Lung (tissue), 12 donors: Measurements from ENCODE around the gene ANO1. TPM values are rescaled to one million over a fixed set of nuclear protein-coding genes. Genes with fewer than 3 reads are reported as not detected.
"Not testable (repeated sequence)": the region's sequence is repeated elsewhere in the genome, so short reads cannot be mapped to it uniquely, and the experiment has no call there.

Experiments used
- ATAC-seq: fragments of 200-7000 bp; cut with Tn5 transposase; one replicate; pipeline ENCODE4 v1.9.1; 2020; ENCODE audit warnings: moderate number of reproducible peaks; ENCODE audit not compliant: insufficient read depth, low FRiP score
- DNase-seq, 3 donors: peaks; one replicate each; pipeline ENCODE4 v3.0.0-alpha.2; 2013 to 2017
- H3K27ac ChIP-seq, 2 donors: one replicate each; pipeline ENCODE4 v1.5.1; 2013; ENCODE audit warnings: mild to moderate bottlenecking in 2 of 2, moderate library complexity in 2 of 2, control low read depth in 1 of 2, inconsistent platforms in 1 of 2, low read depth in 1 of 2, low read length in 1 of 2
- H3K27me3 ChIP-seq, 3 donors: one replicate each; pipeline ENCODE4 v1.5.1; 2013; ENCODE audit warnings: low read length in 2 of 3; ENCODE audit not compliant: control insufficient read depth in 3 of 3, insufficient read depth in 3 of 3
- H3K36me3 ChIP-seq, 4 donors: one replicate each; pipeline ENCODE4 v1.5.1; 2013; ENCODE audit warnings: low read length in 4 of 4, mild to moderate bottlenecking in 1 of 4, moderate library complexity in 1 of 4; ENCODE audit not compliant: control insufficient read depth in 4 of 4, insufficient read depth in 4 of 4
- H3K4me1 ChIP-seq, 5 donors: one replicate each; pipeline ENCODE4 v1.5.1; 2013; ENCODE audit warnings: low read length in 5 of 5, mild to moderate bottlenecking in 2 of 5, moderate library complexity in 1 of 5; ENCODE audit not compliant: control insufficient read depth in 5 of 5, insufficient read depth in 5 of 5
- H3K4me3 ChIP-seq: one replicate; pipeline ENCODE4 v1.5.1; 2013; ENCODE audit warnings: mild to moderate bottlenecking, control low read depth, moderate library complexity
- H3K9ac ChIP-seq, 2 donors: one replicate each; pipeline ENCODE4 v1.5.1; 2013; ENCODE audit warnings: low read length in 2 of 2, control low read depth in 1 of 2; ENCODE audit not compliant: insufficient read depth in 1 of 2
- H3K9me3 ChIP-seq, 4 donors: one replicate each; pipeline ENCODE4 v1.5.1; 2013; ENCODE audit warnings: low read length in 3 of 4, mild to moderate bottlenecking in 1 of 4, moderate library complexity in 1 of 4; ENCODE audit not compliant: control insufficient read depth in 4 of 4, insufficient read depth in 3 of 4
- WGBS, 2 donors: extraction: QIAGEN DNeasy Blood & Tissue Kit; methylation state at CpG; one replicate each; pipeline ENCODE4 v1.1.7; 2013; 5-methylcytosine and 5-hydroxymethylcytosine counted together
- polyA plus RNA-seq, 2 donors: library from polyadenylated mRNA; stranded (reverse); fragments of 200-250 nt; gene quantifications; one replicate each; pipeline ENCODE4 v1.2.1, GENCODE V29; 2013
- total RNA-seq, 2 donors: library from RNA; depleted of rRNA in 1 of 2; stranded (reverse); fragments of >200 nt in 1 of 2; gene quantifications; one replicate each; pipeline ENCODE4 v1.2.1, GENCODE V29; 2014 to 2021
- TF ChIP-seq, protein P1 (sequence below): IDR thresholded peaks from 2 replicates; pipeline ENCODE4 v1.5.1; 2012; ENCODE audit warnings: mild to moderate bottlenecking; ENCODE audit errors: control extremely low read depth, extremely low read depth
- donor health status: control.
- donor health status: control.
- donor health status: Bipolar disorder and iron deficiency.
- donor health status: healthy.
- donor health status: DM: yes; HTN: yes; CAD: no.

Gene ANO1
- total and polyA plus RNA-seq, 4 donors: 1.2 to 10.8 (median 5.5) TPM

DNA sequence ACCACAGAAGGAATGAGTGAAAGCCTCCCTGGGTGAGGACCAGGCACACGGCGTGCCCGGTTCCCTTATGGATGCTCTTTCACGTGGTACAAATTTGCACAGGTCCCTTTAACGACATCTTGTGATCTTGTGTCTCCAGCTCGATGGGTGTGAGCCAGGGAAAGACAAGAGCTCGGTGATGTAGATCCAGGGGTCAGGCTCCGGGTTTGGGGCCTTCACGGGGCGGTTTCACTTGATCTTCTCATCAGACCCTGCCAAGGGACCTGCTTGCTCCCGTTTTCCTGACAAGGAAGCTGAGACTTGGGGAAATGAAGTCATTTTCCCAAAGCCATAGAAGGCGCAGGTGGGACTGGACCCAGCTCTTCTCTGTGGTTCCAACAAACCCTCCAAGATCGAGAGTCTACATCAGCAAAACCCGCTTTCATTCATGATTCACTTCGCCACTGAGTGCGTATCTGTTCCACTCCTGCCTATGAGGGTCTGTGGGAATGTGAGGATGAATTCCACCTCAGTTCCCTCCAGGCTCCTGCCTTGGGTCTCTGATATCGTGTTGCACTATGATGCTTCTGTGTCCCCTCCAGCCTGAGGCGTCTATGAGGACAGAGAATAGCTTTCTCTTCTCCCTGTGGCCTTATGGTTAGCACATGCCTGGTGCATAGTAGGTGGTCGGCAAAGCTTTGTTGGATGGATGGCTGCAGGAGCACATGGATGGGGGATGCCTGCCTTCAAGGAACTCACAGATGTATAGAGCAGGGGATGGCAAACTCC lies 45.0 kb upstream of the ANO1 start:
- TF ChIP-seq, protein P1, sequence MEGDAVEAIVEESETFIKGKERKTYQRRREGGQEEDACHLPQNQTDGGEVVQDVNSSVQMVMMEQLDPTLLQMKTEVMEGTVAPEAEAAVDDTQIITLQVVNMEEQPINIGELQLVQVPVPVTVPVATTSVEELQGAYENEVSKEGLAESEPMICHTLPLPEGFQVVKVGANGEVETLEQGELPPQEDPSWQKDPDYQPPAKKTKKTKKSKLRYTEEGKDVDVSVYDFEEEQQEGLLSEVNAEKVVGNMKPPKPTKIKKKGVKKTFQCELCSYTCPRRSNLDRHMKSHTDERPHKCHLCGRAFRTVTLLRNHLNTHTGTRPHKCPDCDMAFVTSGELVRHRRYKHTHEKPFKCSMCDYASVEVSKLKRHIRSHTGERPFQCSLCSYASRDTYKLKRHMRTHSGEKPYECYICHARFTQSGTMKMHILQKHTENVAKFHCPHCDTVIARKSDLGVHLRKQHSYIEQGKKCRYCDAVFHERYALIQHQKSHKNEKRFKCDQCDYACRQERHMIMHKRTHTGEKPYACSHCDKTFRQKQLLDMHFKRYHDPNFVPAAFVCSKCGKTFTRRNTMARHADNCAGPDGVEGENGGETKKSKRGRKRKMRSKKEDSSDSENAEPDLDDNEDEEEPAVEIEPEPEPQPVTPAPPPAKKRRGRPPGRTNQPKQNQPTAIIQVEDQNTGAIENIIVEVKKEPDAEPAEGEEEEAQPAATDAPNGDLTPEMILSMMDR: no peak
- peaks cover 0 to 10% (median 0%) of the 10 kb centered on the region in 5 donors for H3K4me1 ChIP-seq
- 90 to 91% methylated on average over 19 of the region's 19 CpGs for WGBS, 2 donors

GRCh38 chr11:70033711-70034070 lies 44.4 kb upstream of the ANO1 start:
- WGBS, 2 donors: 91 to 93% methylated on average over 4 of the region's 4 CpGs
- H3K9ac ChIP-seq: no peak overlapping the region
- H3K9me3 ChIP-seq: peaks cover 0 to 14% (median 4%) of the 10 kb centered on the region in 4 donors
- no peak overlapping the region for H3K27ac ChIP-seq
- DNase-seq (no peak), ATAC-seq (no peak)
- no peak overlapping the region for H3K4me3 ChIP-seq
- H3K27me3 ChIP-seq: no peaks in the 10 kb centered on the region
- peaks cover 0 to 10% (median 0%) of the 10 kb centered on the region in 5 donors for H3K4me1 ChIP-seq
- H3K36me3 ChIP-seq: no peaks in the 10 kb centered on the region
- TF ChIP-seq, protein P1: no peak

More for the DNA sequence above, 45.0 kb upstream of the ANO1 start:
- Histone ChIP-seq H3K9ac (no peak overlapping the region), H3K27ac (no peak overlapping the region), H3K4me3 (no peak overlapping the region), H3K36me3 (no peaks in the 10 kb centered on the region), H3K27me3 (no peaks in the 10 kb centered on the region), H3K9me3 (peaks cover 0 to 10% (median 2%) of the 10 kb centered on the region in 4 donors)
- no peak for ATAC-seq
- no peak for DNase-seq

DNA sequence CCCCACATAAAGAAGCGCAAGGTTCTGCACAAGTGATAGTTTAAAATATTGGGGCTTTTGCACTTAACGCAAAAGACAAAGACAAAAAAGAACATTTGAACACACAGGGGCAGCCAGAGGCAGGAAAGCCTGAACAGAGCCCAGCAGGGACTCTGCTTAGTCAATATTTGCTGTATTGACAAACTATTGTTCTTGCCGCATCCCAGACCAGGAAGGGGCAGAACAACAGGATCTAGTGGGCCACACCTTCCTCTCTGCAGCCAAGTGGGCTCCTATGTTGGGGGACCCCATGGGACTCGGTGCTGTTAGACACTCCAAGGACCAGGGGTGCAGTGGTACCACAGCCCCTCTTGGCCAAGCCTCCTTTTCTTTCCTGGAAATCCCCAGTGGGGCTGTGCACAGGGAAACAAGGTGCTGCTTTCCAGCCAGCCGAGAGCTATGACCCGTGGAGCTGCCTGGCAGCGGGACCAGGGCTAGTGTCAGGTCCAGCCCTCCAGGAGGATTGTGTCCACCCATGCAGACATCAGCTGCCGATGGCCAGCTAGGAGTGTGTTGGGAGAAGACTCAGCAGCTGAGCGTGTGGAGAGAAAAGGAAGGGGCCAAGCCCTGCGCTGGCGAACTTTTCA lies 43.3 kb upstream of the ANO1 start:
- Histone ChIP-seq H3K27ac (no peak overlapping the region), H3K36me3 (no peaks in the 10 kb centered on the region), H3K4me1 (peaks cover 0 to under 1% (median 0%) of the 10 kb centered on the region in 5 donors), H3K4me3 (no peak overlapping the region), H3K9me3 (peaks cover 0 to 14% (median 4%) of the 10 kb centered on the region in 4 donors), H3K9ac (no peak overlapping the region), H3K27me3 (no peaks in the 10 kb centered on the region)
- DNase-seq (no peak), ATAC-seq (no peak)
- WGBS, 2 donors: 71 to 75% methylated on average over 11 of the region's 11 CpGs
- TF ChIP-seq, protein P1: no peak

- WGBS, 2 donors: 85 to 92% methylated on average over 2 of the region's 2 CpGs
- not testable (repeated sequence) for ATAC-seq, H3K4me1 ChIP-seq, H3K9ac ChIP-seq, H3K36me3 ChIP-seq, H3K27me3 ChIP-seq, H3K4me3 ChIP-seq, H3K27ac ChIP-seq, DNase-seq
- peaks cover 0 to 14% (median 4%) of the 10 kb centered on the region in 4 donors for H3K9me3 ChIP-seq
These were observed 42.5 kb upstream of the ANO1 start for GRCh38 chr11:70035665-70036064.
